Brain microvascular endothelial cell (primary cell): ENCODE results near the gene NOS1.

Source experiments
- DNase-seq: peaks from one replicate; pipeline ENCODE4 v3.0.0-alpha.2; 2020
- H3K27ac ChIP-seq: fragments of 250-450 bp; sonication (Bioruptor Pico); 2 replicates; pipeline ENCODE4 v1.5.1; 2020; ENCODE audit warnings: mild to moderate bottlenecking, moderate library complexity
- H3K27me3 ChIP-seq: fragments of 250-450 bp; sonication (Bioruptor Pico); replicated peaks from 2 replicates; pipeline ENCODE4 v1.5.1; 2020; ENCODE audit warnings: mild to moderate bottlenecking
- H3K36me3 ChIP-seq: fragments of 250-450 bp; sonication (Bioruptor Pico); replicated peaks from 2 replicates; pipeline ENCODE4 v1.5.1; 2020; ENCODE audit warnings: mild to moderate bottlenecking
- H3K4me3 ChIP-seq: 2 replicates; pipeline ENCODE4 v1.5.1; 2011; ENCODE audit warnings: low read depth, mild to moderate bottlenecking, control low read depth, low read length, moderate library complexity
- CTCF ChIP-seq: IDR thresholded peaks from 2 replicates; pipeline ENCODE4 v1.5.1; 2011; ENCODE audit warnings: low read depth, mild to moderate bottlenecking, moderate library complexity, low read length, control low read depth, inconsistent platforms; ENCODE audit errors: missing control alignments
- in situ Hi-C: cut with HindIII; loops from 2 replicates; pipeline ENCODE4 v1.10.0; 2017; ENCODE audit warnings: low sequenced_read_pairs, low pct_ligation_motif_present

The NOS1 gene

GRCh38 chr12:117393656-117394055 lies 32.2 kb upstream of the NOS1 start:
- Histone ChIP-seq H3K4me3 (no peak overlapping the region), H3K27ac (no peak overlapping the region), H3K27me3 (no peaks in the 10 kb centered on the region), H3K36me3 (no peaks in the 10 kb centered on the region)
- DNase-seq = no peak
- in situ Hi-C loops = no loop called here
- no peak for TF ChIP-seq CTCF

- in situ Hi-C loops = no loop called here
- no peak for TF ChIP-seq CTCF
- no peaks in the 10 kb centered on the region for H3K27me3 ChIP-seq
- no peaks in the 10 kb centered on the region for H3K36me3 ChIP-seq
- DNase-seq = no peak
- H3K27ac ChIP-seq = no peak overlapping the region
- no peak overlapping the region for H3K4me3 ChIP-seq
Observed at GRCh38 chr12:117390866-117391265, 29.4 kb upstream of the NOS1 start.

GRCh38 chr12:117388951-117389446 lies 27.6 kb upstream of the NOS1 start:
- no peak for TF ChIP-seq CTCF
- in situ Hi-C loops = no loop called here
- H3K27me3 ChIP-seq = no peaks in the 10 kb centered on the region
- no peaks in the 10 kb centered on the region for H3K36me3 ChIP-seq
- no peak overlapping the region for H3K4me3 ChIP-seq
- DNase-seq = no peak
- H3K27ac ChIP-seq = no peak overlapping the region

GRCh38 chr12:117387832-117388231 lies 26.4 kb upstream of the NOS1 start:
- H3K27ac ChIP-seq = no peak overlapping the region
- no peak overlapping the region for H3K4me3 ChIP-seq
- no peak for TF ChIP-seq CTCF
- H3K36me3 ChIP-seq = no peaks in the 10 kb centered on the region
- no peaks in the 10 kb centered on the region for H3K27me3 ChIP-seq
- no peak for DNase-seq
- in situ Hi-C loops = no loop called here

- H3K4me3 ChIP-seq = no peak overlapping the region
- no peaks in the 10 kb centered on the region for H3K36me3 ChIP-seq
- H3K27me3 ChIP-seq = no peaks in the 10 kb centered on the region
- no peak for TF ChIP-seq CTCF
- H3K27ac ChIP-seq = no peak overlapping the region
- in situ Hi-C loops = no loop called here
- DNase-seq = no peak
Observed at GRCh38 chr12:117384735-117385134, 23.3 kb upstream of the NOS1 start.

GRCh38 chr12:117380083-117380482 lies 18.7 kb upstream of the NOS1 start:
- no peak for TF ChIP-seq CTCF
- in situ Hi-C loops = no loop called here

More at GRCh38 chr12:117380083-117380482, 18.7 kb upstream of the NOS1 start:
- Histone ChIP-seq H3K36me3 (no peaks in the 10 kb centered on the region), H3K27ac (no peak overlapping the region), H3K4me3 (no peak overlapping the region), H3K27me3 (no peaks in the 10 kb centered on the region)
- no peak for DNase-seq
